Lung (tissue), 12 donors: ENCODE measurements around the gene DNMBP. TPM values are rescaled to one million over a fixed set of nuclear protein-coding genes. Genes with fewer than 3 reads are reported as not detected.
"Not testable (repeated sequence)": the region's sequence is repeated elsewhere in the genome, so short reads cannot be mapped to it uniquely, and the experiment has no call there.

Source experiments
- ATAC-seq: fragments of 200-7000 bp; cut with Tn5 transposase; one replicate; pipeline ENCODE4 v1.9.1; 2020; ENCODE audit warnings: moderate number of reproducible peaks; ENCODE audit not compliant: insufficient read depth, low FRiP score
- DNase-seq, 3 donors: peaks; one replicate each; pipeline ENCODE4 v3.0.0-alpha.2; 2013 to 2017
- H3K27ac ChIP-seq, 2 donors: one replicate each; pipeline ENCODE4 v1.5.1; 2013; ENCODE audit warnings: mild to moderate bottlenecking in 2 of 2, moderate library complexity in 2 of 2, control low read depth in 1 of 2, inconsistent platforms in 1 of 2, low read depth in 1 of 2, low read length in 1 of 2
- H3K27me3 ChIP-seq, 3 donors: one replicate each; pipeline ENCODE4 v1.5.1; 2013; ENCODE audit warnings: low read length in 2 of 3; ENCODE audit not compliant: control insufficient read depth in 3 of 3, insufficient read depth in 3 of 3
- H3K36me3 ChIP-seq, 4 donors: one replicate each; pipeline ENCODE4 v1.5.1; 2013; ENCODE audit warnings: low read length in 4 of 4, mild to moderate bottlenecking in 1 of 4, moderate library complexity in 1 of 4; ENCODE audit not compliant: control insufficient read depth in 4 of 4, insufficient read depth in 4 of 4
- H3K4me1 ChIP-seq, 5 donors: one replicate each; pipeline ENCODE4 v1.5.1; 2013; ENCODE audit warnings: low read length in 5 of 5, mild to moderate bottlenecking in 2 of 5, moderate library complexity in 1 of 5; ENCODE audit not compliant: control insufficient read depth in 5 of 5, insufficient read depth in 5 of 5
- H3K4me3 ChIP-seq: one replicate; pipeline ENCODE4 v1.5.1; 2013; ENCODE audit warnings: mild to moderate bottlenecking, control low read depth, moderate library complexity
- H3K9ac ChIP-seq, 2 donors: one replicate each; pipeline ENCODE4 v1.5.1; 2013; ENCODE audit warnings: low read length in 2 of 2, control low read depth in 1 of 2; ENCODE audit not compliant: insufficient read depth in 1 of 2
- H3K9me3 ChIP-seq, 4 donors: one replicate each; pipeline ENCODE4 v1.5.1; 2013; ENCODE audit warnings: low read length in 3 of 4, mild to moderate bottlenecking in 1 of 4, moderate library complexity in 1 of 4; ENCODE audit not compliant: control insufficient read depth in 4 of 4, insufficient read depth in 3 of 4
- WGBS, 2 donors: extraction: QIAGEN DNeasy Blood & Tissue Kit; methylation state at CpG; one replicate each; pipeline ENCODE4 v1.1.7; 2013; 5-methylcytosine and 5-hydroxymethylcytosine counted together
- polyA plus RNA-seq, 2 donors: library from polyadenylated mRNA; stranded (reverse); fragments of 200-250 nt; gene quantifications; one replicate each; pipeline ENCODE4 v1.2.1, GENCODE V29; 2013
- total RNA-seq, 2 donors: library from RNA; depleted of rRNA in 1 of 2; stranded (reverse); fragments of >200 nt in 1 of 2; gene quantifications; one replicate each; pipeline ENCODE4 v1.2.1, GENCODE V29; 2014 to 2021
- TF ChIP-seq, protein P1 (sequence below): IDR thresholded peaks from 2 replicates; pipeline ENCODE4 v1.5.1; 2012; ENCODE audit warnings: mild to moderate bottlenecking; ENCODE audit errors: control extremely low read depth, extremely low read depth
- donor health status: control.
- donor health status: control.
- donor health status: Bipolar disorder and iron deficiency.
- donor health status: healthy.
- donor health status: DM: yes; HTN: yes; CAD: no.

Gene DNMBP
- total and polyA plus RNA-seq, 4 donors = 6.5 to 31.0 (median 12.5) TPM

DNA sequence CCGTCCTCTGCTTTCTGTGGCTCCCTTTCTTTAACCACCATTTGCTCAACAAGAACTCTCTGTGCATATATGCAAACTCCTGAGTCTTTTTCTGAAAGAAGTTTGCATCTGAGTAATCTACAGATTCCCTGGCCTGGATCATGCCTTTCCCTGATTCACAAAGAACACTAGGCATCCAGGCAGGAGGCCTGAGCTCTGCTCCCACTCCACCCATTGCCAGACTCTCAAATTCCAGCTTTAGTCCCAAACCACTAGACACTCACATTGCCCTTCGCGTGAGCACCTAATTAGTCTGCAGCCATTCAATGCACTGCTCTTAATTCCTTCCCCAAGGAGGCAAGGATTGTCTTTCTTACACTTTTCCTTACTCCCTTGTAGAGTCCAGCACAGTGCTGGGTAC, 166.4 kb downstream of the DNMBP start:
- H3K36me3 ChIP-seq = no peaks in the 10 kb centered on the region
- H3K4me1 ChIP-seq = peaks cover 0 to 8% (median 0%) of the 10 kb centered on the region in 5 donors
- no peak overlapping the region for H3K4me3 ChIP-seq
- no peaks in the 10 kb centered on the region for H3K27me3 ChIP-seq
- no peaks in the 10 kb centered on the region for H3K9me3 ChIP-seq
- no peak overlapping the region for H3K9ac ChIP-seq
- TF ChIP-seq, protein P1, sequence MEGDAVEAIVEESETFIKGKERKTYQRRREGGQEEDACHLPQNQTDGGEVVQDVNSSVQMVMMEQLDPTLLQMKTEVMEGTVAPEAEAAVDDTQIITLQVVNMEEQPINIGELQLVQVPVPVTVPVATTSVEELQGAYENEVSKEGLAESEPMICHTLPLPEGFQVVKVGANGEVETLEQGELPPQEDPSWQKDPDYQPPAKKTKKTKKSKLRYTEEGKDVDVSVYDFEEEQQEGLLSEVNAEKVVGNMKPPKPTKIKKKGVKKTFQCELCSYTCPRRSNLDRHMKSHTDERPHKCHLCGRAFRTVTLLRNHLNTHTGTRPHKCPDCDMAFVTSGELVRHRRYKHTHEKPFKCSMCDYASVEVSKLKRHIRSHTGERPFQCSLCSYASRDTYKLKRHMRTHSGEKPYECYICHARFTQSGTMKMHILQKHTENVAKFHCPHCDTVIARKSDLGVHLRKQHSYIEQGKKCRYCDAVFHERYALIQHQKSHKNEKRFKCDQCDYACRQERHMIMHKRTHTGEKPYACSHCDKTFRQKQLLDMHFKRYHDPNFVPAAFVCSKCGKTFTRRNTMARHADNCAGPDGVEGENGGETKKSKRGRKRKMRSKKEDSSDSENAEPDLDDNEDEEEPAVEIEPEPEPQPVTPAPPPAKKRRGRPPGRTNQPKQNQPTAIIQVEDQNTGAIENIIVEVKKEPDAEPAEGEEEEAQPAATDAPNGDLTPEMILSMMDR = no peak
- H3K27ac ChIP-seq = no peak overlapping the region
- ATAC-seq (no peak), DNase-seq (no peak)
- 93 to 97% methylated on average over 3 of the region's 3 CpGs for WGBS, 2 donors

DNA sequence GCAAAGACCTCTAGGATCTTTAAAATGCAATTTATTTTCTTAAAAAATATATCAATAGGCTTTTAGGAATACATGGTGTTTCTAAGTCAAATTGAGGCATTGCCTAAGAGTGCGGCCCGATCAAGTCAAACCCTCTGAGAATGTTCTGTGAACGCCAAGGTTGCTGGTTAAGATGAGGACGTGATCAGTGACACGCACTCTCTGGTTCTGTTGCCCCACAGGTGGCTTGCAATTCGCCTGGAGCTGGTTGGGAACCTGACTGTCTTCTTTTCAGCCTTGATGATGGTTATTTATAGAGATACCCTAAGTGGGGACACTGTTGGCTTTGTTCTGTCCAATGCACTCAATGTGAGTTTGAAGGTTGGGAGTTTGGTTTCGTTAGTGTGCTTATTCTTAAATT, 168.0 kb downstream of the DNMBP start:
- TF ChIP-seq, protein P1 = no peak
- H3K4me1 ChIP-seq = peaks cover 0 to 8% (median 0%) of the 10 kb centered on the region in 5 donors
- H3K4me3 ChIP-seq = no peak overlapping the region
- ATAC-seq = no peak
- no peaks in the 10 kb centered on the region for H3K27me3 ChIP-seq
- no peaks in the 10 kb centered on the region for H3K9me3 ChIP-seq
- H3K36me3 ChIP-seq = no peaks in the 10 kb centered on the region
- no peak overlapping the region for H3K9ac ChIP-seq
- DNase-seq = no peak
- H3K27ac ChIP-seq = no peak overlapping the region
- WGBS, 2 donors = 92 to 98% methylated on average over 7 of the region's 7 CpGs

DNA sequence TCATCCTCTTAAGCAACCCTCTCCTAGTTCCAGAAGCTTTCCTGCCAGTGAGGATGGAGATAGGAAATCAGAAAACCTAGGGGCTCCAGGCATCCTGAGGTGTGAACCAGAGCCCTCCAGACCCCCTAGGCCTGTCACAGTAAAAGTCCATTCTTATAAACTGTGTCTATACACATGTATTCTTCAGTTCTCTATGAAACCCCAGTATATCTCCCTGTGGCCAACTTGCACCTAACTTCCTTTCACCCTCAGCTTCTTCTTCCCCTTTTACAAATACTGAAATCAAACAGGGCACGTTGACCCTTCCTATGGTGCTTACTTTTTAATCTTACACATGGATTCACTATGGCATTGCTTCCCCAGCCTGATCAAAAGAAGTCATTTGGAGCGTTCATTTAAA, 168.9 kb downstream of the DNMBP start:
- DNase-seq, H3K27ac ChIP-seq, H3K9me3 ChIP-seq, H3K4me1 ChIP-seq, H3K36me3 ChIP-seq, H3K4me3 ChIP-seq, H3K27me3 ChIP-seq, H3K9ac ChIP-seq, ATAC-seq: not testable (repeated sequence)
- 60 to 77% methylated on average over 2 of the region's 2 CpGs for WGBS, 2 donors

DNA sequence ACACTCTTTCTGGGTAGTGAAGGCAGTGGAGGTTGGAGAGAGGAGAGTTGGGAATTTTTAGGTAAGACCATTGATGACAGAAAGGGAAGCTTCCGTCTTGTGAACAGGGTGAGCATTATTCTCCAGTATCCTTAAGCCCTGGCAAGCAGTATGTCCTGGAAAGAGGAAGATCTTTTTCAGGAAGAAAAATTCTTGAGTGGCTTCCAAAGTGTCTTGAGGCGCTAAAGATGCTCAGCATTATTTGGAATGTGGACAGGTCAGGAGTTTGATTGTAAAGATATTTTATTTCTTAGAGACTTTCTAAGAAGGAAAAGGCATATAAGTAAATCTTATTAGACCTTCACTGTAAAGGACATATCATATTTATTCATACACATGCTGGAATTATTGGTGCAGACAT, 173.0 kb downstream of the DNMBP start:
- 83 to 85% methylated on average over 2 of the region's 2 CpGs for WGBS, 2 donors
- H3K4me1 ChIP-seq = no peaks in the 10 kb centered on the region
- H3K27ac ChIP-seq = no peak overlapping the region
- no peak for DNase-seq
- no peak overlapping the region for H3K9ac ChIP-seq
- H3K27me3 ChIP-seq = no peaks in the 10 kb centered on the region
- H3K4me3 ChIP-seq = no peak overlapping the region
- TF ChIP-seq, protein P1 = no peak
- no peaks in the 10 kb centered on the region for H3K9me3 ChIP-seq
- H3K36me3 ChIP-seq = no peaks in the 10 kb centered on the region
- ATAC-seq = no peak
